Fibroblast of lung (primary cell): Measurements from ENCODE around the gene PLEKHM2.

Source experiments
- CTCF ChIP-seq, 2 donors: IDR thresholded peaks in 1 of 2; conservative IDR thresholded peaks in 1 of 2; 1 replicate in 1 of 2; 2 replicates in 1 of 2; pipeline ENCODE4 v1.5.1; 2011 to 2012; ENCODE audit warnings: low read length in 2 of 2, control low read depth in 1 of 2, inconsistent platforms in 1 of 2, low read depth in 1 of 2, mild to moderate bottlenecking in 1 of 2
- EZH2 ChIP-seq: IDR thresholded peaks from 2 replicates; pipeline ENCODE4 v1.5.1; 2012; ENCODE audit warnings: low read length, control low read depth, mild to moderate bottlenecking; ENCODE audit errors: missing control alignments

- no peak for TF ChIP-seq CTCF (conservative IDR thresholded peaks at IDR 0.05 in 1 of 2, IDR thresholded peaks at IDR 0.05 in 1 of 2; ENCODE audit: low read depth in 1 of 2, low read length in 2 of 2)
- no peak for TF ChIP-seq EZH2
Measured at GRCh38 chr1:15758343-15758931, 74.3 kb downstream of the PLEKHM2 start, which contains the start of gene FBLIM1.
